Ishikawa (cell line): Measurements from ENCODE around the gene PKNOX2.
A peak's percentile ranks its signal among the peaks of the same experiment; 100 is the strongest.

Experiments
- CEBPB ChIP-seq: IDR thresholded peaks from 2 replicates; pipeline ENCODE4 v1.6.1; 2012
- CREB1 ChIP-seq: IDR thresholded peaks from 2 replicates; pipeline ENCODE4 v1.6.1; 2012; ENCODE audit warnings: low read depth
- EGR1 ChIP-seq: IDR thresholded peaks from 2 replicates; pipeline ENCODE4 v1.6.1; 2012
- EP300 ChIP-seq: IDR thresholded peaks from 2 replicates; pipeline ENCODE4 v1.6.1; 2012; ENCODE audit warnings: borderline replicate concordance
- FOXM1 ChIP-seq: IDR thresholded peaks from 2 replicates; pipeline ENCODE4 v1.6.1; 2012; ENCODE audit warnings: low read depth, borderline replicate concordance
- NFIC ChIP-seq: IDR thresholded peaks from 2 replicates; pipeline ENCODE4 v1.6.1; 2012
- RAD21 ChIP-seq: IDR thresholded peaks from 2 replicates; pipeline ENCODE4 v1.6.1; 2012; ENCODE audit warnings: low read depth
- TAF1 ChIP-seq: IDR thresholded peaks from 2 replicates; pipeline ENCODE4 v1.6.1; 2012; ENCODE audit warnings: low read depth, mild to moderate bottlenecking
- TCF12 ChIP-seq: IDR thresholded peaks from 2 replicates; pipeline ENCODE4 v1.6.1; 2012; ENCODE audit warnings: low read depth
- TEAD4 ChIP-seq: IDR thresholded peaks from 2 replicates; pipeline ENCODE4 v1.6.1; 2012
- YY1 ChIP-seq: IDR thresholded peaks from 2 replicates; pipeline ENCODE4 v1.6.1; 2012; ENCODE audit warnings: low read depth
- ZBTB7A ChIP-seq: IDR thresholded peaks from 2 replicates; pipeline ENCODE4 v1.6.1; 2012; ENCODE audit warnings: low read depth
- TF ChIP-seq, protein P1 (sequence below): IDR thresholded peaks from 2 replicates; pipeline ENCODE4 v1.6.1; 2012
- TF ChIP-seq, protein P2 (sequence below): IDR thresholded peaks from 2 replicates; pipeline ENCODE4 v1.6.1; 2012; ENCODE audit warnings: low read depth, mild to moderate bottlenecking
- TF ChIP-seq, protein P3 (sequence below): IDR thresholded peaks from 2 replicates; pipeline ENCODE4 v1.6.1; 2012

Gene PKNOX2

GRCh38 chr11:125193841-125194240 is 29.3 kb downstream of the PKNOX2 start:
- TF ChIP-seq, protein P1, sequence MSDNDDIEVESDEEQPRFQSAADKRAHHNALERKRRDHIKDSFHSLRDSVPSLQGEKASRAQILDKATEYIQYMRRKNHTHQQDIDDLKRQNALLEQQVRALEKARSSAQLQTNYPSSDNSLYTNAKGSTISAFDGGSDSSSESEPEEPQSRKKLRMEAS: no peak
- TF ChIP-seq TCF12 (no peak), RAD21 (no peak), EGR1 (no peak), YY1 (no peak), CEBPB (no peak), TEAD4 (no peak), FOXM1 (no peak), CREB1 (no peak)
- TF ChIP-seq, protein P2, sequence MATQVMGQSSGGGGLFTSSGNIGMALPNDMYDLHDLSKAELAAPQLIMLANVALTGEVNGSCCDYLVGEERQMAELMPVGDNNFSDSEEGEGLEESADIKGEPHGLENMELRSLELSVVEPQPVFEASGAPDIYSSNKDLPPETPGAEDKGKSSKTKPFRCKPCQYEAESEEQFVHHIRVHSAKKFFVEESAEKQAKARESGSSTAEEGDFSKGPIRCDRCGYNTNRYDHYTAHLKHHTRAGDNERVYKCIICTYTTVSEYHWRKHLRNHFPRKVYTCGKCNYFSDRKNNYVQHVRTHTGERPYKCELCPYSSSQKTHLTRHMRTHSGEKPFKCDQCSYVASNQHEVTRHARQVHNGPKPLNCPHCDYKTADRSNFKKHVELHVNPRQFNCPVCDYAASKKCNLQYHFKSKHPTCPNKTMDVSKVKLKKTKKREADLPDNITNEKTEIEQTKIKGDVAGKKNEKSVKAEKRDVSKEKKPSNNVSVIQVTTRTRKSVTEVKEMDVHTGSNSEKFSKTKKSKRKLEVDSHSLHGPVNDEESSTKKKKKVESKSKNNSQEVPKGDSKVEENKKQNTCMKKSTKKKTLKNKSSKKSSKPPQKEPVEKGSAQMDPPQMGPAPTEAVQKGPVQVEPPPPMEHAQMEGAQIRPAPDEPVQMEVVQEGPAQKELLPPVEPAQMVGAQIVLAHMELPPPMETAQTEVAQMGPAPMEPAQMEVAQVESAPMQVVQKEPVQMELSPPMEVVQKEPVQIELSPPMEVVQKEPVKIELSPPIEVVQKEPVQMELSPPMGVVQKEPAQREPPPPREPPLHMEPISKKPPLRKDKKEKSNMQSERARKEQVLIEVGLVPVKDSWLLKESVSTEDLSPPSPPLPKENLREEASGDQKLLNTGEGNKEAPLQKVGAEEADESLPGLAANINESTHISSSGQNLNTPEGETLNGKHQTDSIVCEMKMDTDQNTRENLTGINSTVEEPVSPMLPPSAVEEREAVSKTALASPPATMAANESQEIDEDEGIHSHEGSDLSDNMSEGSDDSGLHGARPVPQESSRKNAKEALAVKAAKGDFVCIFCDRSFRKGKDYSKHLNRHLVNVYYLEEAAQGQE: no peak

DNA sequence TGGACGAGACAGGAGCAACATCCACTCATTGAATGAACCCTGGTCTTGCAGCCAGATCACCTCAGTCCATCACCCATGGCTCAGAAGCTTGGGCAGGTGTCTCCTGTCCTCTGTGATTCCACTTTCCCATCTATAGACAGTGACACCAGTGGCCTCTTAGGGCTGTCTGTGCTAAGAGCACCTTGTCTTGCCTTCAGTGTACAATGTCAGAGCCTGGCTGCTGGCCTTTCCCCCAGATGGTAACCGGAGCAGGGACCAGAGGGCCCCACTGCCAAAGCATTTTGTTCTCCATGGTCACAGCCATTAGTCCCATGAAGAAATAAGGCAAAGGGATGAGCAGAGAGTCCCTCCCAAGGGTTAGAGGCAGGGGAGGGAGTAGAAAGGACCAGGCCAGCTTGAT is 35.4 kb downstream of the PKNOX2 start:
- TF ChIP-seq EP300: no peak
- TF ChIP-seq YY1: no peak
- TF ChIP-seq, protein P3, sequence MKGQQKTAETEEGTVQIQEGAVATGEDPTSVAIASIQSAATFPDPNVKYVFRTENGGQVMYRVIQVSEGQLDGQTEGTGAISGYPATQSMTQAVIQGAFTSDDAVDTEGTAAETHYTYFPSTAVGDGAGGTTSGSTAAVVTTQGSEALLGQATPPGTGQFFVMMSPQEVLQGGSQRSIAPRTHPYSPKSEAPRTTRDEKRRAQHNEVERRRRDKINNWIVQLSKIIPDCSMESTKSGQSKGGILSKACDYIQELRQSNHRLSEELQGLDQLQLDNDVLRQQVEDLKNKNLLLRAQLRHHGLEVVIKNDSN: no peak
- TF ChIP-seq, protein P2: no peak
- TF ChIP-seq, protein P1: no peak
- TF ChIP-seq FOXM1: no peak
- no peak for TF ChIP-seq CREB1
- TF ChIP-seq CEBPB: no peak
- no peak for TF ChIP-seq TAF1
- TF ChIP-seq ZBTB7A: no peak
- TF ChIP-seq TCF12: no peak
- TF ChIP-seq NFIC: no peak
- TF ChIP-seq EGR1: no peak
- no peak for TF ChIP-seq RAD21
- TF ChIP-seq TEAD4: no peak

GRCh38 chr11:125200441-125200840 is 35.9 kb downstream of the PKNOX2 start:
- no peak for TF ChIP-seq TEAD4
- TF ChIP-seq RAD21: no peak
- TF ChIP-seq ZBTB7A: no peak
- TF ChIP-seq CREB1: no peak
- no peak for TF ChIP-seq CEBPB
- TF ChIP-seq FOXM1: no peak
- no peak for TF ChIP-seq EP300
- no peak for TF ChIP-seq YY1
- TF ChIP-seq, protein P3: no peak
- no peak for TF ChIP-seq TAF1

DNA sequence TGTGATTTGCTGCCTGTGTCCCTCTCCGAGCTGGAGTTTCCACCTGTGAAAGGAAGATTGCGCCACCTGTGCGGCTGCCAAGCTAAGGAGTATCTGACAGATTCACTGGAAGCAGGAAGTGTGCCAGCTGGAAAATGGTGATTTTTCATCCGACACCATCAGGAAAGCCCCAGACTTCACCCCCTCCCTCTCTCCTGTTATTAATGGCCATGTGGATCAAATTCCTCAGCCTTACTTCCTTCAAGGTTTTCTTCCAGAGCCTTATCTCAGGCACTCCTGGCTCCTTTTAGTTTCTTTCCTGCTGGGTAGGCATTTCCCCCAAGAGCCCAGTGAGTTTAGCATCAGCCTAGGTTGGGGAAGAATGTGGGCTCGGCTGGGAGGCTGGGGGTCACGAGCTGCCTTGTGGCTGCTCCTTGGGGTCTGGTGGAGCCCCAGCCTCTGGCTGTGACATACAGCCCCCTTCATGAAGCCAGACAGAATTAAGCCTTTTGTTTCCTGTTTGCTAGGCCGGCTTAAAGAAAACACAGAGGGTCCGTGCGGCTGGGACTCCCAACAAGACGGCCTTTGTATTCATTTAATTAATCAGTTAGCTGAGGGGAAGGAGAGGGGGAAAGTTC is 37.1 kb downstream of the PKNOX2 start:
- no peak for TF ChIP-seq YY1
- TF ChIP-seq FOXM1: no peak
- TF ChIP-seq, protein P1: no peak
- no peak for TF ChIP-seq TAF1
- peak; percentile 30; the same call in 1 of the 2 replicates for TF ChIP-seq RAD21
- TF ChIP-seq TCF12: no peak
- TF ChIP-seq, protein P2: no peak
